Fibroblast of lung (primary cell): ENCODE results near the gene ARHGAP18.

ENCODE experiments used
- EZH2 ChIP-seq: IDR thresholded peaks from 2 replicates; pipeline ENCODE4 v1.5.1; 2012; ENCODE audit warnings: low read length, control low read depth, mild to moderate bottlenecking; ENCODE audit errors: missing control alignments
- TF ChIP-seq, protein P1 (sequence below), 2 donors: IDR thresholded peaks in 1 of 2; conservative IDR thresholded peaks in 1 of 2; 1 replicate in 1 of 2; 2 replicates in 1 of 2; pipeline ENCODE4 v1.5.1; 2011 to 2012; ENCODE audit warnings: low read length in 2 of 2, control low read depth in 1 of 2, inconsistent platforms in 1 of 2, low read depth in 1 of 2, mild to moderate bottlenecking in 1 of 2

DNA sequence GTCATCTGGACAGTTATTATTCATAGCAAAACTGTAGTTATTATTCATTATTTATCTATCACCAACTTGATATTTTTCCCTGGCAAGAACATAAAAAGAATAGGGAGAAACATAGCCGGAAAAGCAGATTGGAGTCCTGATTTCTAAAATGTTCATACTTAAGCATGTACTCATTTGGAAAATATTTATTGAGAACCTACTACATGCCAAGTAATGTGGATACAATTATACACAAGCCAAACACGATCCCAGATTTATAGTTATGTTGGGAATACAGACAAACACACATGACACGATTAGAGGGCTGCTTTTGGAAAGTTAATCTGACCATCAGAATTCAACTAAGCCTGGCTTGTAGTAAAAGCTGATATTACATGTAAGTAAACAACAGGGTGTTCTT, 30.7 kb downstream of the ARHGAP18 start:
- no peak for TF ChIP-seq EZH2
- TF ChIP-seq, protein P1, sequence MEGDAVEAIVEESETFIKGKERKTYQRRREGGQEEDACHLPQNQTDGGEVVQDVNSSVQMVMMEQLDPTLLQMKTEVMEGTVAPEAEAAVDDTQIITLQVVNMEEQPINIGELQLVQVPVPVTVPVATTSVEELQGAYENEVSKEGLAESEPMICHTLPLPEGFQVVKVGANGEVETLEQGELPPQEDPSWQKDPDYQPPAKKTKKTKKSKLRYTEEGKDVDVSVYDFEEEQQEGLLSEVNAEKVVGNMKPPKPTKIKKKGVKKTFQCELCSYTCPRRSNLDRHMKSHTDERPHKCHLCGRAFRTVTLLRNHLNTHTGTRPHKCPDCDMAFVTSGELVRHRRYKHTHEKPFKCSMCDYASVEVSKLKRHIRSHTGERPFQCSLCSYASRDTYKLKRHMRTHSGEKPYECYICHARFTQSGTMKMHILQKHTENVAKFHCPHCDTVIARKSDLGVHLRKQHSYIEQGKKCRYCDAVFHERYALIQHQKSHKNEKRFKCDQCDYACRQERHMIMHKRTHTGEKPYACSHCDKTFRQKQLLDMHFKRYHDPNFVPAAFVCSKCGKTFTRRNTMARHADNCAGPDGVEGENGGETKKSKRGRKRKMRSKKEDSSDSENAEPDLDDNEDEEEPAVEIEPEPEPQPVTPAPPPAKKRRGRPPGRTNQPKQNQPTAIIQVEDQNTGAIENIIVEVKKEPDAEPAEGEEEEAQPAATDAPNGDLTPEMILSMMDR (conservative IDR thresholded peaks at IDR 0.05 in 1 of 2, IDR thresholded peaks at IDR 0.05 in 1 of 2; ENCODE audit: low read depth in 1 of 2, low read length in 2 of 2) = no peak
